ENCODE measurements around the gene BNIP3.

The BNIP3 gene

DNA sequence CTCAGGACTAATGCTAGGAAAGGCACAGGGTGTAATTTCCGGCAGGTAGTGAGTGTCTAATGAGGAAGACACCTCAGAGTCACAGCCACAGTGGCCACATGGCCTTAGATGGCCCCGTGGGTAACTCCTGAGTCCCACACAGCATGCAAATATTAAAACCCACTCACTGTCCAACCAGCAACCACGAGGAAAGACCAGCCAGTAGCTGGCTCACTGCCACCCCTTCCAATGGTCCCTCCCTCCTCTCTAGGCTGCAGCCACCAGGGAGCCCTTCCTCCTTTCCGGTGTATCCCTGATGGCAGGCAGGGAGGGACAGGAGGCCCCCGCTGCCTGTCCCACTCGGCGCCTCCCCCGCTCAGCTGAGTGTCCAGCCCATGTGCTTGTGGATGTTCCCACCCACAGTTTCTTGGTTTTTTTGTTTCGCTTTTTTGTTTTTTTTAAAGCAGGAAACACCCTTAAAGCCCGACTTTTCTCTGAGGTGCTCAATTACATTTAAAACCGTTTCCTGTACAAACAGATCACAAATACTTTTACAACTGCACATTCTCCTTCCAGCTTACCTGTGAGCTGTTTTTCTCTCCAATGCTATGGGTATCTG, 9.2 kb downstream of the BNIP3 start:
- TF ChIP-seq, protein P1, sequence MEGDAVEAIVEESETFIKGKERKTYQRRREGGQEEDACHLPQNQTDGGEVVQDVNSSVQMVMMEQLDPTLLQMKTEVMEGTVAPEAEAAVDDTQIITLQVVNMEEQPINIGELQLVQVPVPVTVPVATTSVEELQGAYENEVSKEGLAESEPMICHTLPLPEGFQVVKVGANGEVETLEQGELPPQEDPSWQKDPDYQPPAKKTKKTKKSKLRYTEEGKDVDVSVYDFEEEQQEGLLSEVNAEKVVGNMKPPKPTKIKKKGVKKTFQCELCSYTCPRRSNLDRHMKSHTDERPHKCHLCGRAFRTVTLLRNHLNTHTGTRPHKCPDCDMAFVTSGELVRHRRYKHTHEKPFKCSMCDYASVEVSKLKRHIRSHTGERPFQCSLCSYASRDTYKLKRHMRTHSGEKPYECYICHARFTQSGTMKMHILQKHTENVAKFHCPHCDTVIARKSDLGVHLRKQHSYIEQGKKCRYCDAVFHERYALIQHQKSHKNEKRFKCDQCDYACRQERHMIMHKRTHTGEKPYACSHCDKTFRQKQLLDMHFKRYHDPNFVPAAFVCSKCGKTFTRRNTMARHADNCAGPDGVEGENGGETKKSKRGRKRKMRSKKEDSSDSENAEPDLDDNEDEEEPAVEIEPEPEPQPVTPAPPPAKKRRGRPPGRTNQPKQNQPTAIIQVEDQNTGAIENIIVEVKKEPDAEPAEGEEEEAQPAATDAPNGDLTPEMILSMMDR (conservative IDR thresholded peaks at IDR 0.05; ENCODE audit: low read depth, low read length) = no peak
- peak; percentile 69 for DNase-seq (ENCODE audit: low read depth)
- H3K4me3 ChIP-seq (ENCODE audit: low read depth, low read length) = peak overlapping the region; percentile 27

DNA sequence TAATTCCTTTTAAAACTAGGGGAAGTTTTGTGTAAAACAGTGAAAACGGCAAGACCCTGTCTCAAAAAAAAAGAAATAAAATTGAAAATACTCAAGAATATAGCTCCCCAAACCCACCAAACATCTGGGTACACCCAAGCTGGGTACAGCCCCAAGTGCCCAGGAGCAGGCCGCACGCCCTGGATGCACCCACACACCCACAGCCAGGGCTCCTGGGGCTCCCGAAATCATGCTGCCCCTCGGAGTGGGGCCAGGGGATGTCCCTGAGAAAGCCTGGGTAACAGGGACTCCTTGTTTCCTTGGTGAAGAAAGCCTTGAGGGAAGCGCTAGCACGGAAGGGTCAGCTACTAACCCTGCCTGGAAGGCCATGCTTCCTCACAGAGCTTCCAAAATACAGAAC, 10.1 kb downstream of the BNIP3 start:
- no peak for DNase-seq (ENCODE audit: low read depth)
- H3K4me3 ChIP-seq (ENCODE audit: low read depth, low read length) = no peak overlapping the region
- TF ChIP-seq, protein P1 (conservative IDR thresholded peaks at IDR 0.05; ENCODE audit: low read depth, low read length) = no peak

DNA sequence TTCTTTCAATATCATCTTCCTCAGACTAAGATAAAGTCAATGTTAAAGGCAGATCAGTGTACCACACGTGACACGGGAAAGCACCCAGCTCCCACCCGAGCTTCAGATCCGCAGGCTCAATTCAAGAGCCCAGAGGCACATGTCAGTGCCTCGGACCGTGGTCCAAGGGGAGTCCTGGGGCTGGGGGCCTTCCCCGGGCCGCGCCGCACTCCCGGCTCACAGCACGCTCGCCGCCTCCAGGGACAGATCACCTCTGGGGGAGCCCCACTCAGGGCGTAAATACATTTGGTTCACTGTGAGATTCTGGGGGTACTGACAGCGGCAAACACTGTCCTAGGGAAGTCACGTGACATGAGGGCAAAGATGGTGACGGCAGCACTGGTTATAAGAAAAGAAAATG, 10.8 kb downstream of the BNIP3 start:
- H3K4me3 ChIP-seq (ENCODE audit: low read depth, low read length) = no peak overlapping the region
- no peak for DNase-seq (ENCODE audit: low read depth)
- TF ChIP-seq, protein P1 (conservative IDR thresholded peaks at IDR 0.05; ENCODE audit: low read depth, low read length) = no peak

DNA sequence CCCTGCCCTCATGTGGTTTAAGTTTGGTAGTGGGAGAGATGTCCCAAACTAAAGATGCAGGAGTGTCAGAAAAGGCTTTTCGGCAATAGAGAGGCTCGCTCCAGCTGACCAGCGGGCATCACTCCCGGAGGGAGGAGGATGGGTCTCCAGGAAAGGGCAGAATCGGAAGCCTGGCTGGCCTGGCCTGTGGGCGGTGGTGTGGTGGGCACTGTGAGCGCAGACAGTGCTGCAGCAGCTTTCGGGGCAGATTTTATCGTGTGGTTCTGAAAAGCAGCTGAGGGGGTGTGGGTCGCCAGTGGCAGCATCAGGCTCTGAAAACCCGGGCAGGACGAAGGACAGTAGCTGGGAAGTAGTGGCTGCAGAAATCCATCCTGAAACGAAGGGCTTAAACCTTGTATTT, 12.8 kb downstream of the BNIP3 start:
- DNase-seq (ENCODE audit: low read depth) = no peak
- no peak overlapping the region for H3K4me3 ChIP-seq (ENCODE audit: low read depth, low read length)
- TF ChIP-seq, protein P1 (conservative IDR thresholded peaks at IDR 0.05; ENCODE audit: low read depth, low read length) = no peak

DNA sequence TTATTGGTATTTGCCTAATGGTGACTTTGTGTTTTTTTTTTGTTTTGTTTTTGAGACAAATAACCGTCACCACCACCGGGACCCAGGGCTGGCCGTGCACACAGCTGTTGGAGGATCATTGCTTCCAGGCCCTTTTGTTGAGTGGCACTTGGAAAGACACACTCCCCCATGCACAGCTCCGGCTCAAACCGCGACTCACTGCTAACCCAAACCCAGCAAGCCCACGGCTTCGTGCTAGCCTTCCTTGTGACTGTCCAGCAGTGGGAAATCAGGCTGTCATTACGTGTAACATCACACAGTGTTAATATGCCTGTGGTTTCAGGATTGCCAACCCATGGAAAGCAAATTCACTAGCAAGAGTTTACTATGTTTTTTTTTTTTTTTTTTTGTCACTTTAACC, 17.4 kb downstream of the BNIP3 start:
- no peak overlapping the region for H3K4me3 ChIP-seq (ENCODE audit: low read depth, low read length)
- no peak for DNase-seq (ENCODE audit: low read depth)

DNA sequence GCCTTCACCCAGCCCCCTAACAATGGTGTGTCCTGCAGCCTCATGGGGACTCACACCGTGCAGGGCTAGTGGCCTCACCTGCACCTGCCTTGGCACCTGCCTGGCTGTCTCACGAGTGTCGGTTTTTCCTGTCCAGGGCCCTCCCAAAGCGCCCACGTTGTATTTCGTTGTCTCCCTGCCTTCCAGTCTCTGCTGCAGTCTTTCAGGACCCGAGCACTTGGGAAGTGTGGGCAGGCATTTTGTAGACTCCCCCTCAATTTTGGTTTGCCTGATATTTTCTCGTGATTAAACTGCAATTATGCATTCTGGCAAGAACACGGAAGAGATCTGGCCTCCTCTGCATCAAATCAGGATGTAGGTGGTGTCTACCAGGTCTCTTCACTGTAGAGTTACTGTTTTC, 17.9 kb downstream of the BNIP3 start:
- TF ChIP-seq, protein P1 (conservative IDR thresholded peaks at IDR 0.05; ENCODE audit: low read depth, low read length) = no peak

More for the DNA sequence above, 17.4 kb downstream of the BNIP3 start:
- TF ChIP-seq, protein P1 (conservative IDR thresholded peaks at IDR 0.05; ENCODE audit: low read depth, low read length) = no peak

DNA sequence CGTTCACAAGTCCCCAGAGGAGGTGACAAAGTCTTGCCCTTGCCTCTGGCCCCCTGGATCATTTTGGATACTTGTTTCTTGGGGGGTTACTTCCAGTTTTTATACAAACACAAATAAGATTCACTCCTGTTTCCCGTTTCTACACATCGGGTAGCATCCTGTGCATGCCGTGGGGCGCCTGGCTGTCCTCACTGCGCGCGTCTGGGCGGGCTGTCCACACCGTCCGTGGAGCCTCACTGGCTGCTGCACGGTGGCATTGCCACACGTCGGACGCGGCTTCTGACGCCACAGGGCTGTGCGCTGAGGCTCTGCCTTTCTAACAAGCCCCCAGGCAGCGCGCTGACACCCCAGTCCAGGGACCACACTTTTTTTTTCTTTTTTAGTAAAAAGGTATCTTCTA, 18.4 kb downstream of the BNIP3 start:
- no peak for DNase-seq (ENCODE audit: low read depth)
- TF ChIP-seq, protein P1 (conservative IDR thresholded peaks at IDR 0.05; ENCODE audit: low read depth, low read length) = no peak
- H3K4me3 ChIP-seq (ENCODE audit: low read depth, low read length) = no peak overlapping the region

More for the DNA sequence above, 17.9 kb downstream of the BNIP3 start:
- no peak overlapping the region for H3K4me3 ChIP-seq (ENCODE audit: low read depth, low read length)
- DNase-seq (ENCODE audit: low read depth) = no peak
